HT-29 (cell line): ENCODE data around the gene SNW1. TPM values are rescaled to one million over a fixed set of nuclear protein-coding genes. Genes with fewer than 3 reads are reported as not detected.
"Not testable (repeated sequence)": the region's sequence is repeated elsewhere in the genome, so short reads cannot be mapped to it uniquely, and the experiment has no call there.

ENCODE experiments used
- DNase-seq: peaks from one replicate; pipeline ENCODE4 v3.0.0-alpha.2; 2015; ENCODE audit warnings: low spot score
- total RNA-seq: library from RNA; depleted of rRNA; stranded (reverse); fragments of >200 nt; shearing (Covaris generic); gene quantifications from 2 replicates; pipeline ENCODE4 v1.2.3, GENCODE V29; 2014; rRNA removed

The SNW1 gene
- 22.5 and 24.7 TPM in 2 replicates for total RNA-seq

- peak; percentile 83 for DNase-seq
These were observed at the start of gene SNW1 for GRCh38 chr14:77760381-77761204. SNW1 (minus strand) TSS chr14:77761156; CDS start chr14:77761127, 29 bp downstream.

GRCh38 chr14:77809011-77809410, 48.1 kb upstream of the SNW1 start:
- no peak for DNase-seq

- DNase-seq: no peak
These were observed 47.3 kb upstream of the SNW1 start for GRCh38 chr14:77808250-77808649.

GRCh38 chr14:77805706-77806105, 44.8 kb upstream of the SNW1 start:
- DNase-seq: no peak

- peak; percentile 9 for DNase-seq
These were observed 43.6 kb upstream of the SNW1 start for GRCh38 chr14:77804592-77804991.

- DNase-seq: no peak
These were observed 39.9 kb upstream of the SNW1 start for GRCh38 chr14:77800814-77801213.

- peak; percentile 80 for DNase-seq
These were observed 39.1 kb upstream of the SNW1 start, which contains the start of gene ADCK1 for GRCh38 chr14:77799863-77800730. ADCK1 (plus strand) TSS chr14:77800109; CDS start chr14:77818979, 18,870 bp downstream.

GRCh38 chr14:77799456-77799855, 38.5 kb upstream of the SNW1 start:
- not testable (repeated sequence) for DNase-seq

- no peak for DNase-seq
These were observed 33.4 kb upstream of the SNW1 start for GRCh38 chr14:77794357-77794756.

- DNase-seq: not testable (repeated sequence)
These were observed 32.3 kb upstream of the SNW1 start for GRCh38 chr14:77793255-77793654.

- peak; percentile 3 for DNase-seq
These were observed 30.3 kb upstream of the SNW1 start for GRCh38 chr14:77791225-77791600.

GRCh38 chr14:77790566-77791224, 29.7 kb upstream of the SNW1 start:
- no peak for DNase-seq

- no peak for DNase-seq
These were observed 25.2 kb upstream of the SNW1 start for GRCh38 chr14:77786148-77786547.

GRCh38 chr14:77782202-77782601, 21.2 kb upstream of the SNW1 start:
- DNase-seq: no peak

- not testable (repeated sequence) for DNase-seq
These were observed 13.0 kb upstream of the SNW1 start for GRCh38 chr14:77773966-77774365.

- DNase-seq: not testable (repeated sequence)
These were observed 7.6 kb upstream of the SNW1 start for GRCh38 chr14:77768442-77769069.

- no peak for DNase-seq
These were observed 3.0 kb upstream of the SNW1 start for GRCh38 chr14:77763978-77764377.

GRCh38 chr14:77763316-77763715, 2.4 kb upstream of the SNW1 start:
- no peak for DNase-seq

- DNase-seq: peak; percentile 24
These were observed 412 bp upstream of the SNW1 start for GRCh38 chr14:77761205-77761931.

- no peak for DNase-seq
These were observed 8.0 kb downstream of the SNW1 start for GRCh38 chr14:77752799-77753516.
